Esophagus squamous epithelium (tissue), 4 donors: ENCODE data around the gene SCYGR1.

ENCODE experiments used
- POLR2A ChIP-seq, 4 donors: fragments of 450-650 bp; IDR thresholded peaks; one replicate each; pipeline ENCODE4 v1.6.1; 2017; ENCODE audit warnings: antibody characterized with exemption in 4 of 4, mild to moderate bottlenecking in 4 of 4, moderate library complexity in 3 of 4
- TF ChIP-seq, protein P1 (sequence below), 6 experiments: fragments of 450-650 bp in 4 of 6; fragments of 200-600 bp in 2 of 6; sonication (generic) in 2 of 6; IDR thresholded peaks; one replicate each; pipeline ENCODE4 v1.5.1; 2016 to 2019; ENCODE audit warnings: antibody characterized with exemption in 6 of 6, mild to moderate bottlenecking in 4 of 6, moderate library complexity in 4 of 6

DNA sequence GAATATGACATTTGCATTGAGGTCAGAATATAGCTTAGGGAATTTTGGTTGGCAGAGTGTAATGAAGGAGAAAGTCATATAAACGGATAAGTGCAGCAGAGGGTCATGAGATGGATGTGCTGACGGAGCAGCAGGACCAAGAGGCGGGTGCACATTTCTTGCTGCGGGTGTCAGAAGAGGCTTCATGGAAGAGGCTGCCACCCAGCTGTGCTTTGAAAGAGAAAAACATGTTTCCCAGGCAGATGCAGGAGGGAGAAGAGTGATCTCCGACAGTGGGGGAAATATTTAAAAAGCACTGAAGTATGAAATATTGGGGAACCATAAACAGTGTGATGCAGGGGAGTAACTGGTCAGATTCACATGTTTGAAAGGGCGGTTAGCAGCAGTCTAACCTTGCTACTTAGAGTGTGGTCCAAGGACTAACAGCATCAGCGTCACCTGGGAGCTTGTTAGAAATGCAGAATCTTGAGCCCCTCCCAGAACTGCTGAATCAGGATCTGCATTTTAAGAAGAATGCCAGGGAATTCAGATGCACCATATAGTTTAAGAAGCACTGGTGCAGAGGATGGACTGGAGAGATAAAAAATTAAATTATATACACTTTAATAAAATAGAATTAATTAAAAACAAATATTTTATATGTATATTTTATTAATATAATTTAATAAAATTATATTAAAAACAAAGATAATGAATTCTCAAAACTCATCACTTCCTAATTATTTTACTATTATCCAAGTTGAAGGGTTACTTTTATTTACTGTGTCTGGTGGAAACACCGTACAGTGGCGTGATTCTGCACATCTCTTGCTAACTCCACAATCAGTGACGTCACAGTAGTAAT, 36.1 kb upstream of the SCYGR1 start:
- TF ChIP-seq, protein P1, sequence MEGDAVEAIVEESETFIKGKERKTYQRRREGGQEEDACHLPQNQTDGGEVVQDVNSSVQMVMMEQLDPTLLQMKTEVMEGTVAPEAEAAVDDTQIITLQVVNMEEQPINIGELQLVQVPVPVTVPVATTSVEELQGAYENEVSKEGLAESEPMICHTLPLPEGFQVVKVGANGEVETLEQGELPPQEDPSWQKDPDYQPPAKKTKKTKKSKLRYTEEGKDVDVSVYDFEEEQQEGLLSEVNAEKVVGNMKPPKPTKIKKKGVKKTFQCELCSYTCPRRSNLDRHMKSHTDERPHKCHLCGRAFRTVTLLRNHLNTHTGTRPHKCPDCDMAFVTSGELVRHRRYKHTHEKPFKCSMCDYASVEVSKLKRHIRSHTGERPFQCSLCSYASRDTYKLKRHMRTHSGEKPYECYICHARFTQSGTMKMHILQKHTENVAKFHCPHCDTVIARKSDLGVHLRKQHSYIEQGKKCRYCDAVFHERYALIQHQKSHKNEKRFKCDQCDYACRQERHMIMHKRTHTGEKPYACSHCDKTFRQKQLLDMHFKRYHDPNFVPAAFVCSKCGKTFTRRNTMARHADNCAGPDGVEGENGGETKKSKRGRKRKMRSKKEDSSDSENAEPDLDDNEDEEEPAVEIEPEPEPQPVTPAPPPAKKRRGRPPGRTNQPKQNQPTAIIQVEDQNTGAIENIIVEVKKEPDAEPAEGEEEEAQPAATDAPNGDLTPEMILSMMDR (IDR thresholded peaks at IDR 0.05): no peak
- TF ChIP-seq POLR2A (IDR thresholded peaks at IDR 0.05): no peak
